H1 (cell line): ENCODE data around the gene PTMS. TPM values are rescaled to one million over a fixed set of nuclear protein-coding genes. Genes with fewer than 3 reads are reported as not detected.

Experiments
- CTCF ChIA-PET: fragments of 300-600 bp; sonication (Branson Sonifier 250); formaldehyde crosslinking; loops from one replicate; lab custom pipeline; 2021; ENCODE audit not compliant: partially characterized antibody; lab: Charles Lee
- POLR2A ChIA-PET: fragments of 300-600 bp; sonication (Branson Sonifier 250); formaldehyde crosslinking; loops from one replicate; lab custom pipeline; 2021; ENCODE audit warnings: inconsistent platforms; ENCODE audit not compliant: partially characterized antibody; lab: Charles Lee
- DNase-seq, 2 experiments: peaks; one replicate each; pipeline versions ENCODE4 v3.0.0 to v3.0.0-alpha.2; 2010 to 2022; ENCODE audit warnings: low spot score in 2 of 2, low read depth in 1 of 2, mixed read lengths in 1 of 2
- FAIRE-seq: peaks from 2 replicates; lab custom pipeline; 2011; peaks lifted over from hg19 to GRCh38; lab: Jason Lieb, UNC
- H2AFZ ChIP-seq: 2 replicates; pipeline ENCODE4 v1.8.1; 2012; ENCODE audit warnings: low read length, inconsistent platforms
- H2AK5ac ChIP-seq: 2 replicates; pipeline ENCODE4 v1.6.1; 2013; ENCODE audit warnings: low read depth, low read length
- H2BK120ac ChIP-seq: replicated peaks from 2 replicates; pipeline ENCODE3; 2013; ENCODE audit warnings: low read depth, low read length, inconsistent platforms
- H2BK12ac ChIP-seq: 2 replicates; pipeline ENCODE4 v1.6.1; 2013; ENCODE audit warnings: low read depth, low read length
- H2BK15ac ChIP-seq: 2 replicates; pipeline ENCODE4 v1.6.1; 2013; ENCODE audit warnings: low read length
- H2BK20ac ChIP-seq: 2 replicates; pipeline ENCODE4 v1.6.1; 2013; ENCODE audit warnings: low read length
- H2BK5ac ChIP-seq: 2 replicates; pipeline ENCODE4 v1.6.1; 2013; ENCODE audit warnings: low read depth, low read length
- H3K14ac ChIP-seq: 2 replicates; pipeline ENCODE4 v1.6.1; 2013; ENCODE audit warnings: inconsistent platforms; ENCODE audit not compliant: insufficient read length
- H3K18ac ChIP-seq: 2 replicates; pipeline ENCODE4 v1.6.1; 2013; ENCODE audit warnings: low read length; ENCODE audit errors: extremely low read depth
- H3K23ac ChIP-seq: 2 replicates; pipeline ENCODE4 v1.6.1; 2013; ENCODE audit warnings: inconsistent platforms; ENCODE audit not compliant: insufficient read length
- H3K23me2 ChIP-seq: 2 replicates; pipeline ENCODE4 v1.6.1; 2013; ENCODE audit warnings: low read depth, low read length
- H3K27ac ChIP-seq: 2 replicates; pipeline ENCODE4 v1.6.1; 2011; ENCODE audit warnings: low read depth, low read length, inconsistent platforms
- H3K27me3 ChIP-seq, 4 experiments: replicated peaks in 1 of 4; 1 replicate in 1 of 4; 2 replicates in 3 of 4; pipeline versions ENCODE4 v1.6.1 to v1.8.1; 2011 to 2013; ENCODE audit warnings: low read length in 3 of 4, mild to moderate bottlenecking in 3 of 4, inconsistent platforms in 2 of 4, mixed read lengths in 2 of 4, moderate library complexity in 1 of 4; ENCODE audit not compliant: control insufficient read depth in 3 of 4, insufficient read depth in 3 of 4; ENCODE audit errors: extremely low read depth in 1 of 4
- H3K36me3 ChIP-seq, 4 experiments: 2 replicates each; pipeline versions ENCODE4 v1.6.1 to v1.8.1; 2011 to 2013; ENCODE audit warnings: mild to moderate bottlenecking in 4 of 4, low read length in 3 of 4, moderate library complexity in 2 of 4, control low read depth in 1 of 4, inconsistent platforms in 1 of 4; ENCODE audit not compliant: insufficient read depth in 4 of 4, control insufficient read depth in 2 of 4
- H3K4ac ChIP-seq: replicated peaks from 2 replicates; pipeline ENCODE3; 2013; ENCODE audit warnings: low read length, low read depth, mixed read lengths, inconsistent platforms; ENCODE audit not compliant: insufficient read length
- H3K4me1 ChIP-seq, 4 experiments: replicated peaks in 1 of 4; 1 replicate in 1 of 4; 2 replicates in 3 of 4; pipeline versions ENCODE4 v1.6.1 to v1.8.1; 2011 to 2013; ENCODE audit warnings: low read length in 3 of 4, inconsistent platforms in 2 of 4, mixed read lengths in 1 of 4; ENCODE audit not compliant: insufficient read depth in 4 of 4, control insufficient read depth in 3 of 4
- H3K4me2 ChIP-seq, 2 experiments: 2 replicates each; pipeline versions ENCODE4 v1.6.1 to v1.8.1; 2011 to 2013; ENCODE audit warnings: low read depth in 2 of 2, low read length in 2 of 2, control low read depth in 1 of 2, inconsistent platforms in 1 of 2, mild to moderate bottlenecking in 1 of 2; ENCODE audit not compliant: insufficient read depth in 1 of 2
- H3K4me3 ChIP-seq, 4 experiments: fragments of 200-600, 300-600 bp in 1 of 4; sonication (generic), shearing (Covaris generic), sonication (Bioruptor Twin) in 1 of 4; 2 replicates each; pipeline versions ENCODE4 v1.5.1 to v1.8.1; 2011 to 2016; ENCODE audit warnings: low read length in 4 of 4, low read depth in 3 of 4, control low read depth in 2 of 4, inconsistent platforms in 2 of 4, mild to moderate bottlenecking in 2 of 4, mixed read lengths in 1 of 4, moderate library complexity in 1 of 4; ENCODE audit not compliant: insufficient read depth in 2 of 4; ENCODE audit errors: extremely low read depth in 1 of 4
- H3K56ac ChIP-seq: replicated peaks from 2 replicates; pipeline ENCODE3; 2013; ENCODE audit warnings: low read depth, mild to moderate bottlenecking, mixed read lengths, low read length, inconsistent platforms; ENCODE audit not compliant: insufficient read length
- H3K79me1 ChIP-seq: 2 replicates; pipeline ENCODE4 v1.6.1; 2013; ENCODE audit warnings: low read depth, low read length, control low read depth
- H3K79me2 ChIP-seq, 2 experiments: 2 replicates each; pipeline versions ENCODE4 v1.6.1 to v1.8.1; 2012 to 2013; ENCODE audit warnings: low read length in 2 of 2, mild to moderate bottlenecking in 2 of 2, inconsistent platforms in 1 of 2; ENCODE audit not compliant: insufficient read depth in 2 of 2, control insufficient read depth in 1 of 2
- H3K9ac ChIP-seq, 4 experiments: replicated peaks in 1 of 4; 1 replicate in 1 of 4; 2 replicates in 3 of 4; pipeline versions ENCODE4 v1.6.1 to v1.8.1; 2011 to 2013; ENCODE audit warnings: low read depth in 3 of 4, low read length in 3 of 4, control low read depth in 2 of 4, mild to moderate bottlenecking in 2 of 4, moderate library complexity in 2 of 4, inconsistent platforms in 1 of 4; ENCODE audit errors: extremely low read depth in 1 of 4
- H3K9me3 ChIP-seq, 2 experiments: 2 replicates each; pipeline versions ENCODE4 v1.6.1 to v1.8.1; 2012 to 2013; ENCODE audit warnings: mild to moderate bottlenecking in 2 of 2, moderate library complexity in 2 of 2, control low read depth in 1 of 2, inconsistent platforms in 1 of 2, low read depth in 1 of 2, low read length in 1 of 2, mixed read lengths in 1 of 2; ENCODE audit not compliant: insufficient read depth in 2 of 2
- H4K20me1 ChIP-seq, 2 experiments: replicated peaks in 1 of 2; 2 replicates each; pipeline versions ENCODE3 to v1.8.1; 2011 to 2013; ENCODE audit warnings: inconsistent platforms in 2 of 2, low read length in 2 of 2, mild to moderate bottlenecking in 1 of 2; ENCODE audit not compliant: insufficient read depth in 2 of 2, control insufficient read depth in 1 of 2
- H4K5ac ChIP-seq: 2 replicates; pipeline ENCODE4 v1.6.1; 2013; ENCODE audit warnings: low read length, low read depth, mixed read lengths, inconsistent platforms; ENCODE audit not compliant: insufficient read length
- H4K8ac ChIP-seq: 2 replicates; pipeline ENCODE4 v1.8.0; 2013; ENCODE audit warnings: mild to moderate bottlenecking, moderate library complexity, low read length, inconsistent platforms; ENCODE audit not compliant: insufficient read depth; ENCODE audit errors: extremely low read depth
- H4K91ac ChIP-seq: replicated peaks from 2 replicates; pipeline ENCODE3; 2013; ENCODE audit warnings: low read length, mixed read lengths, inconsistent platforms; ENCODE audit not compliant: insufficient read length
- E2F6 ChIP-seq: IDR thresholded peaks from 2 replicates; pipeline ENCODE4 v1.6.1; 2012; ENCODE audit warnings: inconsistent platforms
- KDM5A ChIP-seq: fragments of 200-600 bp; IDR thresholded peaks from 2 replicates; pipeline ENCODE4 v1.7.1; 2012; ENCODE audit warnings: mild to moderate bottlenecking, low read length, inconsistent platforms, mixed read lengths
- POLR2AphosphoS5 ChIP-seq: IDR thresholded peaks from 2 replicates; pipeline ENCODE4 v1.6.1; 2011; ENCODE audit warnings: low read depth, low read length
- RNF2 ChIP-seq: fragments of 200-900, 300-1000 bp; sonication (generic); IDR thresholded peaks from 2 replicates; pipeline ENCODE4 v1.7.1; 2016; ENCODE audit warnings: borderline replicate concordance, low read depth, mild to moderate bottlenecking, antibody characterized with exemption, low read length; ENCODE audit not compliant: poor library complexity, severe bottlenecking; ENCODE audit errors: missing control alignments
- RXRA ChIP-seq: IDR thresholded peaks from 2 replicates; pipeline ENCODE4 v1.6.1; 2011; ENCODE audit warnings: low read depth, mild to moderate bottlenecking, low read length, moderate library complexity; ENCODE audit not compliant: insufficient read depth
- SIRT6 ChIP-seq: IDR thresholded peaks from one replicate; pipeline ENCODE4 v1.7.1; 2012; ENCODE audit warnings: low read length, inconsistent platforms
- ZNF274 ChIP-seq: IDR thresholded peaks from 2 replicates; pipeline ENCODE4 v1.7.0; 2012; ENCODE audit warnings: low read length, borderline replicate concordance; ENCODE audit errors: extremely low read depth
- WGBS, 2 experiments: shearing (Covaris generic) in 1 of 2; methylation state at CpG; one replicate each; pipeline versions ENCODE4 v1.1.6 to v1.1.7; 2013 to 2015; ENCODE audit warnings: low lambda C conversion rate in 2 of 2, mixed read lengths in 2 of 2, inconsistent platforms in 1 of 2, low coverage in 1 of 2, missing lambda C conversion rate in 1 of 2; ENCODE audit not compliant: insufficient replicate concordance in 2 of 2, insufficient coverage in 1 of 2, insufficient read length in 1 of 2; ENCODE audit errors: extremely low coverage in 1 of 2, missing lambda C conversion rate in 1 of 2; 5-methylcytosine and 5-hydroxymethylcytosine counted together
- polyA plus RNA-seq, 7 experiments: library from polyadenylated mRNA; depleted of rRNA in 3 of 7; stranded (reverse) in 5 of 7; unstranded in 2 of 7; fragments of >200 nt in 5 of 7; fragments of 200-250 nt in 2 of 7; gene quantifications; 1 replicate in 5 of 7; 2 replicates in 1 of 7; 4 replicates in 1 of 7; pipeline versions ENCODE4 v1.2.1 to v1.2.3, GENCODE V29; 2011 to 2013; ENCODE audit warnings: missing spikeins in 2 of 7, mixed read lengths in 2 of 7
- total RNA-seq: library from RNA; stranded (reverse); fragmentation: NEBNext Ultra II Directional; extraction: Animal tissue kit (Norgen Biotek cat#: 25700); gene quantifications from 2 replicates; pipeline ENCODE4 v1.2.1, GENCODE V29; 2021
- TF ChIP-seq, protein P1 (sequence below): IDR thresholded peaks from 2 replicates; pipeline ENCODE4 v1.6.1; 2012; ENCODE audit warnings: low read length, inconsistent platforms

Gene PTMS
- total and polyA plus RNA-seq, 2 of the 8 experiments (the other 6 are each of a cell fraction or from before 2014, with no cell fraction given), result 444 to 553 TPM

- Histone ChIP-seq H3K79me2 (no peaks in the 10 kb centered on the region), H3K4ac (no peak overlapping the region), H3K9ac (no peak overlapping the region), H4K8ac (no peak overlapping the region), H3K4me1 (peaks cover 4 to 51% (median 30%) of the 10 kb centered on the region in 4 experiments), H3K4me3 (no peak overlapping the region), H4K20me1 (peaks cover 0 to 10% of the 10 kb centered on the region in 2 experiments), H2AFZ (no peak overlapping the region), H3K23ac (no peak overlapping the region), H2BK120ac (no peak overlapping the region), H3K4me2 (peak overlapping the region; percentile 94; a peak in 1 of 4 replicates), H4K5ac (no peak overlapping the region), H2BK5ac (peak overlapping the region; percentile 30; the same call in 1 of the 2 replicates), H2BK12ac (peak overlapping the region; percentile 50; the same call in 1 of the 2 replicates), H4K91ac (peak overlapping the region; percentile 39), H3K9me3 (peaks cover 0 to 2% of the 10 kb centered on the region in 2 experiments; a peak in 1 of 4 replicates), H3K27me3 (peaks cover 0 to 12% (median 9%) of the 10 kb centered on the region in 4 experiments; a peak in 6 of 7 replicates), H2BK15ac (peak overlapping the region; percentile 96; the same call in 1 of the 2 replicates), H3K14ac (no peak overlapping the region), H3K23me2 (peaks cover 26% of the 10 kb centered on the region), H2AK5ac (peak overlapping the region; percentile 98), H2BK20ac (peak overlapping the region; percentile 69; the same call in 1 of the 2 replicates), H3K36me3 (no peaks in the 10 kb centered on the region; a peak in 1 of 8 replicates), H3K56ac (no peak overlapping the region), H3K27ac (no peak overlapping the region), H3K18ac (0 out of 2 replicates have a peak overlapping the region, but pooled peaks have one; percentile 51), H3K79me1 (no peaks in the 10 kb centered on the region; the same call in 1 of the 2 replicates)
- no peak for DNase-seq
- 59% methylated on average over 5 of the region's 5 CpGs; no CpG with 5 or more reads in 1 of the 2 experiments for WGBS, 2 experiments
- no peak for FAIRE-seq
- CTCF ChIA-PET, result interaction anchor here (0.5 to 23.7 kb wide), 6 partner anchors 16 to 373 kb away, joined by 3 to 532 read pairs (median 12); partner anchors contain the start of genes CD4, LAG3, MLF2 and PTMS
- POLR2A ChIA-PET, result interaction anchor here (0.6 to 27.1 kb wide), 15 partner anchors 8 to 123 kb away, joined by 3 to 388 read pairs (median 4); partner anchors contain the start of genes C12orf57, CDCA3, GNB3 and MLF2
- TF ChIP-seq E2F6 (no peak), RNF2 (no peak), POLR2AphosphoS5 (no peak), ZNF274 (no peak), RXRA (no peak), SIRT6 (no peak), KDM5A (no peak)
- TF ChIP-seq, protein P1, sequence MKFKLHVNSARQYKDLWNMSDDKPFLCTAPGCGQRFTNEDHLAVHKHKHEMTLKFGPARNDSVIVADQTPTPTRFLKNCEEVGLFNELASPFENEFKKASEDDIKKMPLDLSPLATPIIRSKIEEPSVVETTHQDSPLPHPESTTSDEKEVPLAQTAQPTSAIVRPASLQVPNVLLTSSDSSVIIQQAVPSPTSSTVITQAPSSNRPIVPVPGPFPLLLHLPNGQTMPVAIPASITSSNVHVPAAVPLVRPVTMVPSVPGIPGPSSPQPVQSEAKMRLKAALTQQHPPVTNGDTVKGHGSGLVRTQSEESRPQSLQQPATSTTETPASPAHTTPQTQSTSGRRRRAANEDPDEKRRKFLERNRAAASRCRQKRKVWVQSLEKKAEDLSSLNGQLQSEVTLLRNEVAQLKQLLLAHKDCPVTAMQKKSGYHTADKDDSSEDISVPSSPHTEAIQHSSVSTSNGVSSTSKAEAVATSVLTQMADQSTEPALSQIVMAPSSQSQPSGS, result no peak
Observed at GRCh38 chr12:6820166-6820565, 54.0 kb downstream of the PTMS start.
